22Rv1 (cell line): ENCODE measurements around the gene ATP6V0D1.

Experiments
- CTCF ChIP-seq: fragments of 450-650 bp; IDR thresholded peaks from 2 replicates; pipeline ENCODE4 v1.5.1; 2017; ENCODE audit warnings: mild to moderate bottlenecking
- ZFX ChIP-seq: fragments of 450-650 bp; IDR thresholded peaks from 2 replicates; pipeline ENCODE4 v1.6.1; 2017; ENCODE audit warnings: antibody characterized with exemption, borderline replicate concordance

DNA sequence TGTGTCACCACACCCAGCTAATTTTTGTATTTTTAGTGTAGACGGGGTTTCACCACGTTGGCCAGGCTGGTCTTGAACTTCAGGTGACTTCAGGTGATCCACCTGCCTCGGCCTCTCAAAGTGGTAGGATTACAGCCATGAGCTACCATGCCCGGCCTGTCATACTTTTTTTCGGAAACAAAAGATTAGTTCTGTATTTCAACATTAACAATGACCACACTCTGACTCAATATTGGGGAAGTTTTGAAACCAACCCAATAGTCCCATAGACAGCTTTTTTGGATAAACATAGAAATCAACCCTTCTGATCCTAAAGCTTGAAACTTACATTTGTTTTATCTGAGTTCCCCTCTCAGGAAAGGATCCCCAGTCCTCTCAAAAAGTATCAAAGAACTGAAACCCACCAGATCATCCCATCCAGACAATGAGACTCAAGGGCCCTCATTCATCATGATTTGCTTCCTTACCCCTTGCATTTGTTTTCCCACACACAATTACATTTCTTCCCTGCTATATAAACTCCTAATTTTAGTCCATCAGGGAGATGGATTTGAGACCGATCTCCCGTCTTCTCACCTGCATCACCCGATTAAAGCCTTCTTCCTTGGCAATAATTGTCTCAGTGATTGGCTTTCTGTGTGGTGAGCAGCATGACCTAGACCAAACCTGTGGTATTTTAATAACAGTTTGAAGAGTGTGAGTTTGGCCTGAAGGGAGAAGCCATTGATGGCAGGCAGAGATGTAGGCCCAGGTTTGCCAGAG, 9.6 kb upstream of the ATP6V0D1 start:
- no peak for TF ChIP-seq CTCF
- no peak for TF ChIP-seq ZFX
